Activated CD8-positive, alpha-beta memory T cell treated with anti-CD3 and anti-CD28 coated beads, Interleukin-2, amount 10 ng/mL, durations not matched to agents 7 days and 5 days (primary cell): Measurements from ENCODE around the gene NSG2. TPM values are rescaled to one million over a fixed set of nuclear protein-coding genes. Genes with fewer than 3 reads are reported as not detected.
"Not testable (repeated sequence)": the region's sequence is repeated elsewhere in the genome, so short reads cannot be mapped to it uniquely, and the experiment has no call there.

Experiments
- ATAC-seq: fragments of 150-1000 bp; cut with Tn5 transposase; one replicate; pipeline ENCODE4 v1.10.0; 2021; ENCODE audit warnings: moderate library complexity
- CTCF ChIA-PET: fragments of 350-600 bp; sonication (Branson Sonifier 250); formaldehyde crosslinking; loops from one replicate; lab custom pipeline; 2021; ENCODE audit warnings: antibody characterized with exemption; lab: Charles Lee
- DNase-seq: peaks from one replicate; pipeline ENCODE4 v3.0.0-alpha.2; 2020
- H3K27ac Mint-ChIP-seq: one replicate; pipeline ENCODE4 v1.8.0; 2021; ENCODE audit warnings: mild to moderate bottlenecking, mixed read lengths
- H3K27me3 Mint-ChIP-seq: one replicate; pipeline ENCODE4 v1.8.0; 2021; ENCODE audit warnings: mixed read lengths
- H3K36me3 Mint-ChIP-seq: one replicate; pipeline ENCODE4 v1.8.0; 2021; ENCODE audit warnings: mild to moderate bottlenecking, mixed read lengths
- H3K4me1 Mint-ChIP-seq: one replicate; pipeline ENCODE4 v1.8.0; 2021; ENCODE audit warnings: mixed read lengths
- H3K4me3 Mint-ChIP-seq: one replicate; pipeline ENCODE4 v1.8.0; 2021; ENCODE audit warnings: mild to moderate bottlenecking, moderate library complexity, mixed read lengths
- H3K9me3 Mint-ChIP-seq: one replicate; pipeline ENCODE4 v1.8.0; 2022; ENCODE audit warnings: low read depth, mixed read lengths
- total RNA-seq, 2 experiments: library from RNA; stranded (reverse); gene quantifications; one replicate each; pipeline ENCODE4 v1.2.3, GENCODE V29; 2021

Gene NSG2
- total RNA-seq, 2 experiments from 2014 or later, result not detected

- CTCF ChIA-PET, result no interaction called here
- H3K27ac Mint-ChIP-seq, result no peak overlapping the region
- no peaks in the 10 kb centered on the region for H3K27me3 Mint-ChIP-seq
- no peak overlapping the region for H3K4me3 Mint-ChIP-seq
- DNase-seq (no peak), ATAC-seq (no peak)
- H3K36me3 Mint-ChIP-seq, result no peaks in the 10 kb centered on the region
- no peaks in the 10 kb centered on the region for H3K4me1 Mint-ChIP-seq
- no peaks in the 10 kb centered on the region for H3K9me3 Mint-ChIP-seq
Measured at GRCh38 chr5:174134545-174134944, 89.0 kb downstream of the NSG2 start.

GRCh38 chr5:174139623-174140022 is 94.1 kb downstream of the NSG2 start:
- Mint-ChIP-seq H3K27me3 (no peaks in the 10 kb centered on the region), H3K9me3 (no peaks in the 10 kb centered on the region), H3K27ac (no peak overlapping the region), H3K4me3 (no peak overlapping the region), H3K36me3 (no peaks in the 10 kb centered on the region), H3K4me1 (no peaks in the 10 kb centered on the region)
- CTCF ChIA-PET, result no interaction called here
- DNase-seq (no peak), ATAC-seq (no peak)

GRCh38 chr5:174140452-174141020 is 95.0 kb downstream of the NSG2 start:
- ATAC-seq (no peak), DNase-seq (no peak)
- Mint-ChIP-seq H3K9me3 (no peaks in the 10 kb centered on the region), H3K27me3 (no peaks in the 10 kb centered on the region), H3K36me3 (no peaks in the 10 kb centered on the region), H3K4me3 (no peak overlapping the region), H3K27ac (no peak overlapping the region), H3K4me1 (no peaks in the 10 kb centered on the region)
- CTCF ChIA-PET, result no interaction called here

- DNase-seq (no peak), ATAC-seq (no peak)
- H3K27ac Mint-ChIP-seq, result no peak overlapping the region
- no peak overlapping the region for H3K4me3 Mint-ChIP-seq
- H3K27me3 Mint-ChIP-seq, result no peaks in the 10 kb centered on the region
- CTCF ChIA-PET, result no interaction called here
- H3K36me3 Mint-ChIP-seq, result no peaks in the 10 kb centered on the region
- no peaks in the 10 kb centered on the region for H3K4me1 Mint-ChIP-seq
- no peaks in the 10 kb centered on the region for H3K9me3 Mint-ChIP-seq
Measured at GRCh38 chr5:174141398-174141797, 95.9 kb downstream of the NSG2 start.

GRCh38 chr5:174145091-174145490 is 99.6 kb downstream of the NSG2 start:
- no peaks in the 10 kb centered on the region for H3K9me3 Mint-ChIP-seq
- H3K27me3 Mint-ChIP-seq, result no peaks in the 10 kb centered on the region
- H3K36me3 Mint-ChIP-seq, result no peaks in the 10 kb centered on the region
- H3K4me3 Mint-ChIP-seq, result no peak overlapping the region
- DNase-seq (no peak), ATAC-seq (no peak)
- no peak overlapping the region for H3K27ac Mint-ChIP-seq
- H3K4me1 Mint-ChIP-seq, result no peaks in the 10 kb centered on the region
- CTCF ChIA-PET, result no interaction called here

- no peaks in the 10 kb centered on the region for H3K36me3 Mint-ChIP-seq
- no peaks in the 10 kb centered on the region for H3K9me3 Mint-ChIP-seq
- H3K4me3 Mint-ChIP-seq, result no peak overlapping the region
- no peak for ATAC-seq
- CTCF ChIA-PET, result no interaction called here
- peak; percentile 42 for DNase-seq
- H3K27me3 Mint-ChIP-seq, result no peaks in the 10 kb centered on the region
- no peaks in the 10 kb centered on the region for H3K4me1 Mint-ChIP-seq
- H3K27ac Mint-ChIP-seq, result no peak overlapping the region
Measured at GRCh38 chr5:174145821-174146220, 100.3 kb downstream of the NSG2 start.

GRCh38 chr5:174146556-174146955 is 101.0 kb downstream of the NSG2 start:
- ATAC-seq (no peak), DNase-seq (no peak)
- no peaks in the 10 kb centered on the region for H3K4me1 Mint-ChIP-seq
- no peak overlapping the region for H3K4me3 Mint-ChIP-seq
- H3K36me3 Mint-ChIP-seq, result no peaks in the 10 kb centered on the region
- CTCF ChIA-PET, result no interaction called here
- H3K27me3 Mint-ChIP-seq, result no peaks in the 10 kb centered on the region
- H3K9me3 Mint-ChIP-seq, result no peaks in the 10 kb centered on the region
- H3K27ac Mint-ChIP-seq, result no peak overlapping the region

GRCh38 chr5:174147012-174147411 is 101.5 kb downstream of the NSG2 start:
- H3K9me3 Mint-ChIP-seq, CTCF ChIA-PET, ATAC-seq, H3K27ac Mint-ChIP-seq, H3K4me1 Mint-ChIP-seq, H3K27me3 Mint-ChIP-seq, DNase-seq, H3K36me3 Mint-ChIP-seq, H3K4me3 Mint-ChIP-seq: not testable (repeated sequence)

- no peaks in the 10 kb centered on the region for H3K36me3 Mint-ChIP-seq
- CTCF ChIA-PET, result no interaction called here
- H3K4me1 Mint-ChIP-seq, result no peaks in the 10 kb centered on the region
- no peak for ATAC-seq
- H3K4me3 Mint-ChIP-seq, result no peak overlapping the region
- no peaks in the 10 kb centered on the region for H3K27me3 Mint-ChIP-seq
- no peak for DNase-seq
- no peak overlapping the region for H3K27ac Mint-ChIP-seq
- no peaks in the 10 kb centered on the region for H3K9me3 Mint-ChIP-seq
Measured at GRCh38 chr5:174147551-174147950, 102.0 kb downstream of the NSG2 start.

GRCh38 chr5:174148721-174149120 is 103.2 kb downstream of the NSG2 start:
- Mint-ChIP-seq H3K27ac (no peak overlapping the region), H3K27me3 (peaks cover 2% of the 10 kb centered on the region), H3K36me3 (no peaks in the 10 kb centered on the region), H3K4me3 (no peak overlapping the region), H3K4me1 (no peaks in the 10 kb centered on the region), H3K9me3 (no peaks in the 10 kb centered on the region)
- ATAC-seq, result no peak
- CTCF ChIA-PET, result no interaction called here
- DNase-seq, result peak; percentile 18

- Mint-ChIP-seq H3K36me3 (no peaks in the 10 kb centered on the region), H3K4me3 (no peak overlapping the region), H3K4me1 (no peaks in the 10 kb centered on the region), H3K27me3 (peaks cover 2% of the 10 kb centered on the region), H3K27ac (no peak overlapping the region), H3K9me3 (no peaks in the 10 kb centered on the region)
- ATAC-seq, result no peak
- CTCF ChIA-PET, result no interaction called here
- DNase-seq, result peak; percentile 8
Measured at GRCh38 chr5:174149426-174149825, 103.9 kb downstream of the NSG2 start.

- DNase-seq (no peak), ATAC-seq (no peak)
- Mint-ChIP-seq H3K4me3 (no peak overlapping the region), H3K27me3 (peaks cover 2% of the 10 kb centered on the region), H3K4me1 (no peaks in the 10 kb centered on the region), H3K36me3 (no peaks in the 10 kb centered on the region), H3K27ac (no peak overlapping the region), H3K9me3 (no peaks in the 10 kb centered on the region)
- CTCF ChIA-PET, result no interaction called here
Measured at GRCh38 chr5:174149989-174150388, 104.5 kb downstream of the NSG2 start.

GRCh38 chr5:174151599-174152181 is 106.2 kb downstream of the NSG2 start:
- Mint-ChIP-seq H3K4me3 (no peak overlapping the region), H3K27me3 (peaks cover 2% of the 10 kb centered on the region), H3K9me3 (no peaks in the 10 kb centered on the region), H3K27ac (no peak overlapping the region), H3K36me3 (no peaks in the 10 kb centered on the region), H3K4me1 (no peaks in the 10 kb centered on the region)
- no peak for DNase-seq
- ATAC-seq, result no peak
- CTCF ChIA-PET, result no interaction called here

- Mint-ChIP-seq H3K27ac (no peak overlapping the region), H3K9me3 (no peaks in the 10 kb centered on the region), H3K27me3 (peaks cover 2% of the 10 kb centered on the region), H3K36me3 (no peaks in the 10 kb centered on the region), H3K4me1 (no peaks in the 10 kb centered on the region), H3K4me3 (no peak overlapping the region)
- DNase-seq, result no peak
- CTCF ChIA-PET, result no interaction called here
- ATAC-seq, result no peak
Measured at GRCh38 chr5:174154559-174154958, 109.1 kb downstream of the NSG2 start.
